Activated CD8-positive, alpha-beta memory T cell treated with anti-CD3 and anti-CD28 coated beads for 24 hours (primary cell): Measurements from ENCODE around the gene TRIM66.

Experiments
- DNase-seq: peaks from one replicate; pipeline ENCODE4 v3.0.0-alpha.2; 2020

TRIM66 gene, protein sequence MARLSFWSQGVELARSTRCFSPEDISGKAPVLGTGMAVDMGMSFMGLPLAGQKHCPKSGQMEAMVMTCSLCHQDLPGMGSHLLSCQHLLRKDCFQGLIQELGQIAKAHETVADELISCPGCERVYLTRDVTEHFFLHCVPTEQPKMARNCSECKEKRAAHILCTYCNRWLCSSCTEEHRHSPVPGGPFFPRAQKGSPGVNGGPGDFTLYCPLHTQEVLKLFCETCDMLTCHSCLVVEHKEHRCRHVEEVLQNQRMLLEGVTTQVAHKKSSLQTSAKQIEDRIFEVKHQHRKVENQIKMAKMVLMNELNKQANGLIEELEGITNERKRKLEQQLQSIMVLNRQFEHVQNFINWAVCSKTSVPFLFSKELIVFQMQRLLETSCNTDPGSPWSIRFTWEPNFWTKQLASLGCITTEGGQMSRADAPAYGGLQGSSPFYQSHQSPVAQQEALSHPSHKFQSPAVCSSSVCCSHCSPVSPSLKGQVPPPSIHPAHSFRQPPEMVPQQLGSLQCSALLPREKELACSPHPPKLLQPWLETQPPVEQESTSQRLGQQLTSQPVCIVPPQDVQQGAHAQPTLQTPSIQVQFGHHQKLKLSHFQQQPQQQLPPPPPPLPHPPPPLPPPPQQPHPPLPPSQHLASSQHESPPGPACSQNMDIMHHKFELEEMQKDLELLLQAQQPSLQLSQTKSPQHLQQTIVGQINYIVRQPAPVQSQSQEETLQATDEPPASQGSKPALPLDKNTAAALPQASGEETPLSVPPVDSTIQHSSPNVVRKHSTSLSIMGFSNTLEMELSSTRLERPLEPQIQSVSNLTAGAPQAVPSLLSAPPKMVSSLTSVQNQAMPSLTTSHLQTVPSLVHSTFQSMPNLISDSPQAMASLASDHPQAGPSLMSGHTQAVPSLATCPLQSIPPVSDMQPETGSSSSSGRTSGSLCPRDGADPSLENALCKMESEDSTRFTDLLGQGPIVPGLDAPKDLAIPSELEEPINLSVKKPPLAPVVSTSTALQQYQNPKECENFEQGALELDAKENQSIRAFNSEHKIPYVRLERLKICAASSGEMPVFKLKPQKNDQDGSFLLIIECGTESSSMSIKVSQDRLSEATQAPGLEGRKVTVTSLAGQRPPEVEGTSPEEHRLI (N-terminal part only)

DNA sequence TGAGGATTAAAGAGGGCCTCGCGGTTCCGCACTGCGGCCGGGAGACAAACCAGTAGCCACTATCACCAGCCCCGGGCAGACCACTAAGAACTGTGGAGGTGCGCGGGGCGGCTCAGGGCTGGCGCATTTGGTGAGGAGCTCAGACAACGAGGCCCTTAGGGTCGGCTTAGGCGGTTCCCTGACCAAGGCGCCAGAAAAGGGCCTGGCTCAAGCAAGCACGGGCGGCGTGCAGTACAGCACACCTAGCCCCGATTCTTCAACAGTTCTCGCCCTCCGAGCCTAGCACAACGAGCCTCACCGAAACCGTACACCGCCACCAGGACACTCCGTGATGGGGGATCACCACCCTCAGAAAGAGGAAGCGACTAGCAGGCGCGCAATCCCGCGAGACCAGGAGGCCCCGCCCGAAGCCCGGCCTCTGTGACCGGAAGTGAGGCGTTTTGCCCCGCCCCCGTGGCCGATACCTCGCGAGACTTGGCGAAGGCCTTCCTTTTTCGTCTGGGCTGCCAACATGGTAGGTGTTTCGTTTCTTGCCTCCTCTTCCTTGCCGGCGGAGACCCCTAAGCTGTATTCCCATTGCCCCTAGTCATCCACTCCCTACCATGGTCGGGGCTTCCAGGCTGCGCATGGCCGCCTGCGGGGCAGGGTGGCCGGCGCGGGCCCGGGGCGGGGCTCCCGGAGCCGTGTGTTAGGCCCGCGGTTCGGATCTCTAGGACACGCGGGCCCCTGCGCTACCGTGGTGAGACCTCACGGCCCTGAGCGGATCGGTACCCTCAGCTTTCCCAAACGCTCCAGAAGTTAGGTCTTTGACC, at the start of gene TRIM66, which contains the start of gene RPL27A:
TRIM66 (minus strand) TSS at position 363 of the 812 bp plus-strand sequence. CDS start 10,391 bp downstream, outside the sequence.
RPL27A (plus strand) TSS at position 490 of the 812 bp plus-strand sequence; CDS start at position 512, 22 bp downstream.
- DNase-seq = peak; percentile 100

DNA sequence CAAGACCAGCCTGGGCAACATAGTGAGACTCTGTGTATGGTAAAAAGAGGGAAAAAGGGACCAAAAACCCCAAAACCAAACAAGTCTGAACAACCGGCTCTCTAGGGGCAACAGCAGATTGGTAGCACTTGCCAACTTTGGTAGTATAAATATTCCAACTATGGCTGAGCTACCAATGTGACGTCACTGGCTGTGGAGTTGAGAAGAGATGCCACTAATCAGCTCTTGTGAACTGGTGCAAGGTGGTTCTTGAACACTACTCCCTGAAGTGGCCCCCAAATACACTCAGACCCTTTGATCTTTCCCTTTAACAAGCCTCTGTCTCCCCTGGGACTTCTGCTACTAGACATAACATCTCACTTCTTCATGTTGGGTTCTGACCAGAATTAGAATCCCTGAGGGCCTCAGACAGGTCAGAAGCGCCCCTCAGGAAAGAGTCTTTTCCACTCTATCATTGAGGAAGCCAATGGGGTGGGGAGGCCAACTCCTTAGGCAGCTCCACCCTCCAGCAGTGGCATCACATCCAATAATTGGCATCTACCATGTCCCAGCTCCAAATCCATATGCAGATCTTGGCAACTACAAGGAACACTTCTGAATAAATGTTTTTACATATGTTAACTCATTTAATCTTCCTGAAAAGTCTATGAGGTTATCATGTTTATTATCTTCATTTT, 49.3 kb upstream of the TRIM66 start:
- no peak for DNase-seq

DNA sequence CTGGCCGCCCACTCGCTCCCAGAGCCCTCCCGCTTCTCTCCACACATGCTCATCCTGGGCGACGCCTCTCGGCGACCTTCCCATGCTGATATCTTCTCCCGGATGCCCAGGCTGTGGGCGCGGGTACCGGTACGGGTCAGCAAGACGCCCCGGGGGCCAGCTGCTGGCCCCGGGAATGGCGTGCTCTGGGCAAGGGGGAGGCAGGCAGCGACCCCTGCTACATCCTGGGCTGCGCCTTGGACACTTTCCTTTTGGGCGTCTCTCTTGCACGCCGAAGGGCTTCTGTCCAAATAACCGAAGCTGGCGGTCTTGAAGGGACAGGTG, 48.2 kb upstream of the TRIM66 start:
- no peak for DNase-seq

DNA sequence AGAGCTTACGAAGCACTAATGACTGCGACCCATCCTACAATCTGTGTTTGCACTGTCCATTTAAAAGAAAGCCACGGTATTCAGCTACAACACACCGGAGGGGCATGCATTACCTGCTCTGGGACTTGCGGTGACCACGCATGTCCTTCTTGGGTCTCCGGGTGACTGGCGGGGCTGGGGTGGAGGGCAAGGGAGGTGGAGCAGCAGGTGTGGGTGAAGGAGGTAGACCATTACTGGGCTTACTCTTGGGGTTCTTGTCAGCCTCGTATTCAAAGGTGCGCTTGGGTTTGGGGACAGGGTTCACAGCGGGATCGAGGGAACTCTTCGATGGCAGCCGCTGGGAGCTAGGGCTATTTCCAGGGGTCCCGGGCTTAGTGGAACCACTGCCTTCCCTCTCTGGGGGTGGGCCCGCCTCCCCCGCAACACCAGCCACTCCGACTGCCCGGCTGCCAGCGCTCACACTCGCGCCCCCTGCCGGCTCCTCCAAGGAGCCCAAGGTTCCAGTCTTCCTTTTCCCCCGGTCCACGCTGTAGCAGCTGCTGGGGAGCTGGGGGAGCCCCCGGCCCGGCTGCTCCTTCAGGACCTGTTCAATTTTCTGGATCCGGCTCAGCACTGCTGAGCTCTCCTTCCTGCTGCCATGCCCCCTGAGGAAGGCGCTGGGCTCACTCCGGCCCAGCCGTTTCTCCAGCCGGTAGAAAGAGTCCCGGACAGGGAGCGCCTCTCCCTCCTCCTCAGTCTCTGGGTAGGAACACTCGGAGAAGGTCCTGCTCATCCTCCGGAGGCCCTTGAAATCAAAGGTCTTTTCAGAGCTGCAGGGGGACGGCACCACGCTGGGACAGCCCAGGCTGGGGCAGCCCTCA, 47.6 kb upstream of the TRIM66 start:
- no peak for DNase-seq

DNA sequence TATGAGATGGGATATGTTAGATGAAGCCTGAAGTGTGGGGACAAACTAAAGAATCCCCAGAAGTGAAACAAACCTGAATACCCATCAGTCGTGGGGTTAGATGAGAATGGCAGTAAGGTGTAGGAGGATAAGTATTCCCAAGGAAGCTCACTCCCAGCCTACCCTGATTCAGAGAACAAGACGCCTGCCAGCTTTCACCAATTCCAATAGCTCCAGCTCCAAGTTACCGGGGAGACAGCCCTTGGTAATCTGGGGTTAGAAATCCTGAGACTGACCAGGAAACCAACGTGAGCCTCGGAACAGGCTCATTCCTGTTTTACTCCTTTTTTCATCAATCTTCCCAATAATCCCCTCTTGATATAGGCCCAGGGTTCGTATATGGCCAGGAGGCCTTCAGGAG, 46.6 kb upstream of the TRIM66 start:
- no peak for DNase-seq

DNA sequence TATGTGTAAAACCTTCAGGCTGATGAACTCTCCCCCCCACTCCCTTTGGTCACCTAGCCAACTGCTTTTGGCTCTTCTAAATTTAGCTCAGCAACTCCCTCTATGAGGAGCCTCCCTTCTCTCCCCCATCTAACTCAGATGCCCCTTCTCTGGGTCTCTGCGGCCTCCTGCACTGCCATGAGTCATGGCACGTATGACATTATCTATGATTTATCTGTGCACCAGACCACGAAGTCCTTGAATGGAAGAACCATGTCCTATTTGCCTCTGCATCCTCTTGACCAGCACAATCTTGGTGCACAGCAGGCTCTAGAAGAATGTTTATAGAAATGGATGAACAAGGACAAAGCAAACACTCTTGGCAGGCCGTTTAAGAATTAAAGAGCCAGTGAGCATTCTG, 46.1 kb upstream of the TRIM66 start:
- DNase-seq = no peak

DNA sequence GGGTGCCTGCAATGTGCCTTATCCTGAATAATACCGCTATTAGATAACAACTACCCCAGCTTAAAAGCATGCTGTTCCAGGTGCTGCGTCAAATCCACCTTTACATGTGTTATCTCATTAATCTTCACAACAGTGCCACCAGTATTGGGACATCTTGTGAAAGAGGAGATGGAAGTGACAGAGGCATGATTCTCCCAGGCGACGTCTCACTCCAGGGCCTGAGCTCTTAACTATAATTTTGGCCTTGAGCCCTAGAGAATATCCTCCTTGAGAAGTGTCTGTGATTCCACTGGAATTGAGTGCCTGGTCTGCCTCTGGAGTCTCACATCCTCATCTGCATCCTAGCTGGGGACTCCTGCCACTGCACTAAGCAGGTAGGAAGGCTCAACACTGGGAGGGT, 43.9 kb upstream of the TRIM66 start:
- no peak for DNase-seq

DNA sequence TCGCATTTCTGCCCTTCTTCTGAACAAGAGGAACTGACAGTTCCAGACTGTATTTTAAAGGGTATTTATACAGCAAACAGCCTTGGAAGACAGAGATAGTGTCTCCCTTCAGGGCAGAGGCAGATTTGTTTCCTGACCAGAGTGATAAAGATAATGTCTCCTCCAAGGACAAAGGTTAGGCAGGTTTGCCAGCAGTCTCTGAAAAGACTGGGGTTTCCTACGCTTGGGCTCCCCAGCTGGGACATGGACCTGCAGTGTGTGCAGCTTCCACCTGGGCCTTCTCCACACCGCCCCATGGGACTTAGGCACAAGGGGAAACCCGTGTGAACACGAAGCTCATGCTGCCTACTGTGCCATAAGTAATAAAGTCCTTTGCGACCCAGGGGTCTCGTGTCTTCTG, 42.2 kb upstream of the TRIM66 start:
- DNase-seq = no peak

DNA sequence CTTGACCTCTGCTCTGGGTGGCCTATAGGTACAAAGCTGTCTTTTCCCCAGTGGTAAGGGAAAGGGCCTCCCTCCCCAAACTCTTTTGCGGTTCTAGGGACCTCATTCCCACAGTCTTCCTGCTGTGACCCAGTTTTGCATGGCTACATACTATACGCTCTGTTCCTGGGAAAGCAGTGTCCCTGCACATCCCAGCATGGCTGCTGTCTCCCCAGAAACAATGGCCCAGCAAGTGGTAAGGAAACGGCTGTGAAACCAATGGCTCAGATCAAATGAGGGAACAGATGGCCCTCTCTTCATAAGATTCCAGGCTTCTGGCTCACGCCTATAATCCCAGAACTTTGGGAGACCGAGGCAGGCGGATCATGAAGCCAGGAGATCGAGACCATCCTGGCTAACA, 41.2 kb upstream of the TRIM66 start:
- DNase-seq = no peak

DNA sequence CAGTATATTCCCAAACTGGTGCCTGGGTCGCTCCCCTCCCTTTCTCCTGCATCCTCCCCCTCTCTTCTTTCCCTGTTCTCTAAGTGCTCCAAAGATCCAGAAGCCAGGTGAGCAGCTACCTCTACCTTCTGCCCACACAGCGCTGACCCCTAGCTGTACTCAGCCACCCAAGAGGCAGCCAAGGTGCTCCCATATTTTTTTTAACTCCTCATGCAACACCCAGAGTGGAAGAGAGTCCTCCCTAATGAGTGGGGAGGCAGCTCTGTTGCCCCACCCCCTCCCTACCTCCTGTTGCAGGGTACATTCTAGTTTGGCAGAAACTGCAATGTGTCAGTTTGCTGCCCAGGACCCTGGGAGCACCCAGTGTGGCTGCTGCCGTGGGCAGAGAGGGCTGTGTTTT, 40.3 kb upstream of the TRIM66 start:
- no peak for DNase-seq

DNA sequence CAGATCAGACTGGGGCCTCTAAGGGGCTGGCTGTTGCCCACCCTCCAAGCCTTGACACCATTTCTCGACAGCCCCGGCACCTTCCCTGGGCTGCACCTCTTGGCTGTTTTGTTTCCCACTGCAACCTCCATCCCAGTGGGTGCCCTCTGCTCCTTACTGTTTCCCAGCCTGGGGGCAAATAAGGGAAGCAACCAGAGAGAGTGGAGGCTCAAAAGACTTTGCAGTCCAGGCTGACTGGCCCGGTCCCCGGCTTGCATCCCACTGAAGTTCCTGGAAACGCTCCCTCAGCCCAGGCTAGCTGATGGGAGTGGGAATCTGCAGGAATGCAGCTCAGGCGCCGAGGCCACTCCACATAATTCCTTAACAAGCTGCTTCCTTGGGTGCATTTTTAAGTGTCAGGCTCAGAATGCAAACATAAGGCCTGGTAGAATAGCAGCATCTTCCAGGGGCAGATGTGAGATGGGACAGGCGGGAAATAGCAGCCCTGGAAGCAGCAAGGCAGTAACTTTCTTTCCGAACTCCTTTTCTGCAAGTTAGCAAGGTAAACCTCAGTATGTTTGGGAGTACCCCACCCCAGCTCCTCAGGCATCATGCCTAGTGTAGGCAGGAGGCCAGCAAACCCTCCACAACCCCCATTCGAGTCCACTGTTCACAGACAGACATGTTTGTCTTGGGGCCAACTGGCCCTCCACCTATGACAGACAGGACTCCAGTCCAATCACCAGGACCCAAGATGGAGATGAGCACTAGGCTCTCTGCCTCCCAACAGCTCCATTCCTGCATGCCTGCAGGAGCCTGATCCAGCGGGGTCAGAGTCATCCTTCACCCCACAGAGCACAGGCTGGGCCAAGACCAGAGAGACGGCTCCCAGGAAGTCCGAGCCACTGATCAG, 39.4 kb upstream of the TRIM66 start:
- DNase-seq = no peak

DNA sequence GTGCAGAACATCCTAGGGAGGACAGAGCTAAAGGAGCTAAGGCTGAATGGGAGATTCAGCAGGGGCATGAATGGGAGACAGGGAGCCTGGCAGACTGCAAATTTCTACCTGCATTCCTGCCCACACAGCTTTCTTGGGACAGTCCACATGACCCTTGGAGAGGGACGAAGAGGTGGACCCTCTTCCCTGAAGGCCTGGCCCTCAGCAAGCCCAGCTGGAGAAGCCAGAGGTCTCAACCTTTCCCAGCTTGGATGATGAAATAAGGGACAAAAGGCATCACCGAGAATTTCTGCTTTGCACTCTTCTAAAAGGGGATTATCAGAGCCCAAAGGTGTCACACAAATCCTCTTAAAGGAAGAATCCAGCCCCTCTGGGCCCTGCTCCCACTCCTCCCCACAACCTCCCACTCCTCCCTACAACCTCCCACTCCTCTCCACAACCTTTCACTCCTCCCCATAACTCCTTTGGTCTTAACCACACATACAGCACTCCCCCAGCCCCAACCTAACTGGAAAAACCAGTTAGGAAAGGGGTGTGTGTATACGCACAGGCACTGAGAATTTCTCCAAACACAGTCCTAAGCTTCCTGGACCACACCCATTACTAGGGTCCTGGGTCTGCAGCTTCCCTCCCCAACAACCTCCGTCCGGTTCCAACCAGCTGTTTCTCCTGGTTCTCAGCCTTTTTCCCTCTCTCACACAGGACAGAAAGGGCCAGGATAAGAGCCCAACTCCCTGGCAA, 38.6 kb upstream of the TRIM66 start:
- DNase-seq = no peak

DNA sequence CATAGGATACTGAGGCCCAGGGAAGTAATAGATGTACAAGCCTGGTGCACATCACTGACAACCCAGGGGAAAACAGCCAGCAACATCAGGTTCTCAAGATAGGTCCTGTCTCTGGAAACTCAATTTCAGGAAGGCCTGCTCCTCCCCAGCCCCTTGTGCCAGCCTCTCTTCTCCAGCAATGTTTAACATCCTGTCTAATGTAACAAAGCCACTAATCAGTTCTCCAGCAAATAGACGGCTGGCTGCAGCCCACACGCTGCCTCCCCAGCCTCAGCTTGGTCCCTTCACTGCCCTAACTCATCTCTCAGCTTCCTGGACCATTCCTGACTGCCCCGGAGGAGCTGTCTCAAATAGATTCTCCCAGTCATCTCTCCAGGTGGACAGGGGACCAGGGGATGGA, 37.9 kb upstream of the TRIM66 start:
- no peak for DNase-seq

DNA sequence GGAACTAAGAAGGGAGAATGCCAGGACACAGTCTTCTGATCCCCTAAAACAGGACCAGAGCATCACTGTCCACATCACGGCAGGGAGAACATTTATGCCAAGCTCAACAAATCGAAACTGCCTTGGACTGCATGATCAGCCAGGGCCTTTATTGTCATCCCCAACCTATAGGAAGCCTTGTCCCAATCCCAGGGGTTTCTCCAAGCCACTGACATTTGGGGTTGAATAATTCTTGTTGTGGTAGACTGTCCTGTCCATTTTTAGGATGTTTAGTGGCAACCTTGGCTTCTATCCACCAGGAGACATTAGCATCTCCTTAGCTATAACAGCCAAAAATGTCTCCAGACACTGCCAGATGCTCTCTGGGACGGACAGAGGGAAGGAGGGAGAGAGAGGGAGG, 37.3 kb upstream of the TRIM66 start:
- no peak for DNase-seq

DNA sequence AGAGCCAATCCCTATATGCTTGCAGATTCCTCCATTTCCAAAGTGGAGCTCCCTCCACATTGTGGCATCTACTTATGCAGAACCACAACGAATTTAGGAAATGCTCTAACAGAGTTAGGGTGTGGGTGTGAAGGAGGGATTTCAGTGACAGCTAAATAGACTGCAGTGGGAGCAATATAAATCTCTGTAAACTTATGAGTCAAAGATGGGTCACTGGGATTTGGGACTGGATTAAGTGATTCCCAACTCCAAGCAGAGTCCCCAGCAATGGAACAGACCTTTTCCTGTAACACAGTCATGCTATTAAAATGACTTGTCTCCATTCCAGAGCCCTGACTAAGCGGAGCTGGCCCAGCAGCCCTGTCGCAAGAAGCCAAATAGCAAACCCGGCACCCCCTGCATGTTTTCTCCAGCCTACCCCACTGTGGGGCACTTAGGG, 36.8 kb upstream of the TRIM66 start:
- no peak for DNase-seq

DNA sequence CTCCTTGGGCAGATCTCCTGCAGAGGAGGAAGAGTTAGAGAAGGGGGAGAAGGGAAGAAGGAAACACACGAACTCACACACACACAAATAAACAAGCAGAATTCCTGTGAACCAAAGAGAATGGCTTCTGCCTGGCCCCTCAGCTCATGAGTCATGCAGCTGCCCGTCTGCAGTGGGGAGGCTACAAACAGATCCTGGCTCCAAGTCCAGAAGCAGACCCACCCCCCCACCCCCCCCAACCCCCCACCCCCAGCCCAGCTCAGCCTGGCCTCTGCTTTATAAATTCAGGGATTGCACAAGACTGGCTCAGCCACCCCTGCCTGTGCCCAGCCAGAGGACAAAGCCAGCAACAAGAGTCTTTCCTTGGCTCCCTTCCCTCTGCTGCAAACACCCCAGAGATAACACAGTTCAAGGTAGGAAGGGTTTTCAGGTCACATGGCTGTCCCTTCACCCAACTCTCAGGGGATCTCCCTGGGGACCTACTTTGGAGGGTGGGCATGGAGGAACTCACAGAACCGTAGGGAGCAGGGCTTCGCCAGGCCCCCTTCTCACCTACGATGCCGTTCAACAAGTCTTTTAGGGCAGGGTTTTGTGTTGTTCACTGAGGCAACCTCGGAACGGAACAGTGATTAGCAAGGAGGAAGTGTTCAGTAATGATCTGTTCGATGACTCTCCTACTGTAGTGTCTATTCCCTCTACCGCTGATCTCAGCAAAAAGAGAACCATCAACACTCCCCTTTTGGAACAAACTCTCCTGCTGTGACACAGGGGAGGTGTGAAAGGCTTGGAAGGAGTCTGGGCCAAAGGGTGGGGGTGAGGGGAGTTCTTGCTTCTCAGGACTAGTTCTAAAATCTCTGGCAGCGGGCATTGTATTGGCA, 35.6 kb upstream of the TRIM66 start:
- no peak for DNase-seq

DNA sequence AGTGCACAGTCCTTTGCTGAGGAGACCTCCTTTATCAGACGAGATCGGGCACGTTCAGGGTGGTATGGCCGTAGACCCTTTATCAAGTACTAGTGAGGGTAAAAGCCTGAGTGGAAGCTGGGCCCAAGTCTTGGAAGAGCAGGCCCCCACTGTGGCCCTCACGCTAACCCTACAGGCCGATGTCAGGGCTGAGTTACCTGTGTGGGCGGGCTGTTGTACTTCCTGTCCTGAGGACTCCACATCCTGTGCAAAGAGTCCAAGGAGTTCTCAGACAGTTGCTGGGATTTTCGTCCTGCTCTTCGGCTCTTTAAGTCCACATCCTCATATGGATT, 35.0 kb upstream of the TRIM66 start:
- no peak for DNase-seq

DNA sequence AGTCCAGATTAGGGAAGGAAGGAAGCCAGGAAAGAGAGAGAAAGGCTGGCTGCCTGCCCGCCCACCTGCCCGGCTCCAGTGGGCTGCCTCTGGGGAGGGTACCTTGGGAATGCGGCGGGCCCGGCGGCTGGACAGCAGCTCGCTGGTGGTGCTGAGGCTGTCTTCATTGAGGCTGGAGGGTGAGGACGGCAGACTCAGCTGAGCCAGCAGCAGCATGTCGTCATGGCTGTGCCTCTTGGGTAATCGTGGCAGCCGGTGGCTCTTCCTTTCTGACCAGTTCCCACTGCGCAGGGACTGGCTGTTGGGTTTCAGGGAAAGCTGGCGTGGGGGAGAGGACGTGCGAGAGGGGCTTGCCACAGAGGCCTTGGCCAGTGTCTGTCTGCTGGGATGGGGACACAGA, 33.0 kb upstream of the TRIM66 start:
- no peak for DNase-seq
